Measurements from ENCODE around the gene LRRC2. TPM values are rescaled to one million over a fixed set of nuclear protein-coding genes. Genes with fewer than 3 reads are reported as not detected.

LRRC2 gene
- total RNA-seq, 1 donor from 2014 or later: 2.0 TPM

DNA sequence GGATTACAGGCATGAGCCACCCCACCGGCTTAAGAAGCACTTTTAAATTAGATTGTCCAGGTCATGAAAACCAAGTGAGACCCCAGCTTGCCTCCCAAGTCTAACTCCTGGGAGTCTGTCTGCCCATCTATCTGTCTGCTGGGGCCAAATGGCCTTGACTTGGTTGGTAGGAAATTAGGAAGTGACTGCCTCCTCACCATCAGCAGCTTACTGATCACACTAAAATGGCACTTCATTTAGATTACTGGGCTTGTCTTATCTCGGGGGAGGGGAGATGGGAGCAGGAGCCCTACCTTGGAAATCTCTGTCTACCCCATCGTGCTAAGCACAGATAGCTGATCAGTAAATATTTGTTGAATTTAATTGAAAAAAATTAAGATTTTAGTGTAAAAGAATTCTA lies 5.6 kb upstream of the LRRC2 start:
- intact Hi-C loops (cut with DNase I): no loop called here
- Histone ChIP-seq H3K27me3 (no peaks in the 10 kb centered on the region), H3K36me3 (no peaks in the 10 kb centered on the region), H3K4me1 (peaks cover 3% of the 10 kb centered on the region), H3K9me3 (no peaks in the 10 kb centered on the region), H3K4me3 (no peak overlapping the region), H3K27ac (no peak overlapping the region)
- no peak for DNase-seq (ENCODE audit: extremely low spot score in 2 of 2)
- TF ChIP-seq, protein P1, sequence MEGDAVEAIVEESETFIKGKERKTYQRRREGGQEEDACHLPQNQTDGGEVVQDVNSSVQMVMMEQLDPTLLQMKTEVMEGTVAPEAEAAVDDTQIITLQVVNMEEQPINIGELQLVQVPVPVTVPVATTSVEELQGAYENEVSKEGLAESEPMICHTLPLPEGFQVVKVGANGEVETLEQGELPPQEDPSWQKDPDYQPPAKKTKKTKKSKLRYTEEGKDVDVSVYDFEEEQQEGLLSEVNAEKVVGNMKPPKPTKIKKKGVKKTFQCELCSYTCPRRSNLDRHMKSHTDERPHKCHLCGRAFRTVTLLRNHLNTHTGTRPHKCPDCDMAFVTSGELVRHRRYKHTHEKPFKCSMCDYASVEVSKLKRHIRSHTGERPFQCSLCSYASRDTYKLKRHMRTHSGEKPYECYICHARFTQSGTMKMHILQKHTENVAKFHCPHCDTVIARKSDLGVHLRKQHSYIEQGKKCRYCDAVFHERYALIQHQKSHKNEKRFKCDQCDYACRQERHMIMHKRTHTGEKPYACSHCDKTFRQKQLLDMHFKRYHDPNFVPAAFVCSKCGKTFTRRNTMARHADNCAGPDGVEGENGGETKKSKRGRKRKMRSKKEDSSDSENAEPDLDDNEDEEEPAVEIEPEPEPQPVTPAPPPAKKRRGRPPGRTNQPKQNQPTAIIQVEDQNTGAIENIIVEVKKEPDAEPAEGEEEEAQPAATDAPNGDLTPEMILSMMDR (IDR thresholded peaks at IDR 0.05): no peak
- TF ChIP-seq POLR2A (IDR thresholded peaks at IDR 0.05) (no peak), POLR2AphosphoS5 (IDR thresholded peaks at IDR 0.05; ENCODE audit: insufficient read depth in 1 of 2, low read depth in 1 of 2) (no peak)

DNA sequence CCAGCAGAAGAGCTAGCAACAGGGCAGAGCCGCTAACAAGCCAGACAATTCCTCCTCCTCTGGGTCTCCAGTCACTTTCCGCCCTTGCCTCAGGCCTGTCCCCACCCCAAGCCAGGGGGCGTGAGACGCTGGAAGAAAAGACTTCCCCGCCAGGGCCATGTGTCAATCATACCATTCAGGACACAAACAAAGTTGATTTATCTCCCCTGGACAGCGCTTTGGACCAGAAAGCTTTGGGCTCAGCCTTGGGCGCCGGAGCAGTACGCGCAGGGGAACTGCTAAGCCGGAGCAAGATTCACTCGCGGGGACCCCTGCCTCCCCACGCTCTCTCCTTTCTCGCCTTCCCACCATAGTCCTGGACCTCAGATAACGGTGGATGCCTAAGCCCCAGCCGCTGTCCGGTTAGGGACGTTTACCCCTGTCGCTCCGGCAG lies 479 bp downstream of the LRRC2 start:
- Histone ChIP-seq H3K4me1 (peaks cover 12% of the 10 kb centered on the region), H3K36me3 (no peaks in the 10 kb centered on the region), H3K4me3 (peak overlapping the region; percentile 54 to 55), H3K9me3 (no peaks in the 10 kb centered on the region), H3K27me3 (no peaks in the 10 kb centered on the region), H3K27ac (peak overlapping the region; percentile 69)
- no peak for TF ChIP-seq POLR2AphosphoS5 (IDR thresholded peaks at IDR 0.05; ENCODE audit: insufficient read depth in 1 of 2, low read depth in 1 of 2)
- TF ChIP-seq, protein P1 (IDR thresholded peaks at IDR 0.05): no peak
- TF ChIP-seq POLR2A (IDR thresholded peaks at IDR 0.05): no peak
- no peak for DNase-seq (ENCODE audit: extremely low spot score in 2 of 2)
- intact Hi-C loops (cut with DNase I): no loop called here

- H3K27me3 ChIP-seq: no peaks in the 10 kb centered on the region
- TF ChIP-seq, protein P1 (IDR thresholded peaks at IDR 0.05): no peak
- TF ChIP-seq POLR2AphosphoS5 (IDR thresholded peaks at IDR 0.05; ENCODE audit: insufficient read depth in 1 of 2, low read depth in 1 of 2) (no peak), POLR2A (IDR thresholded peaks at IDR 0.05) (no peak)
- H3K4me3 ChIP-seq: peak overlapping the region; percentile 54 to 55
- H3K27ac ChIP-seq: peak overlapping the region; percentile 69
- no peaks in the 10 kb centered on the region for H3K9me3 ChIP-seq
- no peak for DNase-seq (ENCODE audit: extremely low spot score in 2 of 2)
- H3K36me3 ChIP-seq: no peaks in the 10 kb centered on the region
- H3K4me1 ChIP-seq: peaks cover 12% of the 10 kb centered on the region
- intact Hi-C loops (cut with DNase I): no loop called here
Measured at GRCh38 chr3:46565077-46565476, 1.0 kb downstream of the LRRC2 start.

DNA sequence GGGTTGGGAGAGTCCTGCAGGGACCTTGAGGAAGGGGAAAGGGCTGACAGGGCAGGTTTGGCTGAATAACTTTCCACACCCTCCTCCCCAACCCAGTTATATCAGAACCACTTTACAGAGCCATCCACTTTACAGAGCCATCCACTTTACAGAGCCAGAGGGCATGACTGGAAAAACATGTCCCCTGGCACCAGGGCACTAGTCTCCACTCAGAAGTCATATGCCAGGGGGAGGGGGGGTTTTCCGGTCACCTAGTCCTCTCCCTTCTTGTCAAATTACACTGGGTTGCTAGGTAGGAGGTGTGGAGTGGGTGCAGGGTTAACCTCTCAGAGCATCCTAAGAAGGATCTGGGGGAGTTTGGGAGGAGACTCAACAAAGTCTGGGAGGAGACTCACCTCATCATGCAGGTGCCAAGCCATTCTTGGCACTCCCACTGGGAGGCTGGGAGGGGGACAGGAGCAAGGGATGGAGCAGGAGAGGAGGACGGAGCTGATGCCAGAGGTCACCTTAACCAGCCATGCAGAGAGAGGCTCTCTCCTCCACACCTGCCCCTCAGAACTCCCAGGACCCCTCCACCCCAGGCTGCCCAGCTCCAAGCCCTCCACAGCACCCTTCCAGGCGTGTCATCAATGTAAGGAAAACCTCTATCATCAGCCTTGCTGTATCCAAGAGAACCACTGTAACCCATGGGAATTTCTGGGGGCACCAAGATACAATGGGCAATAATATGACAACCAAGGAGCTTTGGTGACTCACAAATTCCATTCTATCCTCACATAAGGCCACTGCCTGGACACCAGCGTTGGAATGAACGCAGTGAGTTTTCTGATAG lies 1.7 kb downstream of the LRRC2 start:
- Histone ChIP-seq H3K27me3 (no peaks in the 10 kb centered on the region), H3K36me3 (no peaks in the 10 kb centered on the region), H3K27ac (no peak overlapping the region), H3K4me3 (no peak overlapping the region), H3K4me1 (peaks cover 12% of the 10 kb centered on the region), H3K9me3 (no peaks in the 10 kb centered on the region)
- intact Hi-C loops (cut with DNase I): no loop called here
- no peak for TF ChIP-seq POLR2A (IDR thresholded peaks at IDR 0.05)
- no peak for TF ChIP-seq POLR2AphosphoS5 (IDR thresholded peaks at IDR 0.05; ENCODE audit: insufficient read depth in 1 of 2, low read depth in 1 of 2)
- TF ChIP-seq, protein P1 (IDR thresholded peaks at IDR 0.05): no peak
- no peak for DNase-seq (ENCODE audit: extremely low spot score in 2 of 2)

DNA sequence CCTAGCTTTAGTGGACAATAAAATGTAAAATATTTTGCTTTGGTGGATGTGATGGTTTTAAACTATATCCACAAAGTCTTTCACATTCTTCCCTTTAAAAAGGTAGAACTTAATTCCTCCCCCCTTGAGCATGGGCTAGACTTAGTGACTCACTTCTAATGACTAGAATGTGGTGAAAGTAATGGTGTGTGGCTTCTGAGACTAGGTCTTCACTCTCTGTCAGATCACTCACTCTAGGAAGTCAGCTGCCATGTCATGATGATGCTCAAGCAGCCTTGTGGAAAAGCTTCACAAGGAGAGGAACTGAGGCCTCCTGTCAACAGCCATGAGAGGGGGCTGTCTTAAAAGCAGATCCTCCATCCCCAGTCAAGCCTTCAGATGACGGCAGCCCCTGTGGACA lies 4.2 kb downstream of the LRRC2 start:
- H3K9me3 ChIP-seq: no peaks in the 10 kb centered on the region
- TF ChIP-seq POLR2AphosphoS5 (IDR thresholded peaks at IDR 0.05; ENCODE audit: insufficient read depth in 1 of 2, low read depth in 1 of 2) (no peak), POLR2A (IDR thresholded peaks at IDR 0.05) (no peak)
- TF ChIP-seq, protein P1 (IDR thresholded peaks at IDR 0.05): no peak
- H3K36me3 ChIP-seq: no peaks in the 10 kb centered on the region
- DNase-seq (ENCODE audit: extremely low spot score in 2 of 2): no peak
- intact Hi-C loops (cut with DNase I): no loop called here
- H3K27me3 ChIP-seq: no peaks in the 10 kb centered on the region
- H3K4me3 ChIP-seq: no peak overlapping the region
- H3K4me1 ChIP-seq: peaks cover 12% of the 10 kb centered on the region
- H3K27ac ChIP-seq: no peak overlapping the region
